MM.1S (cell line): Measurements from ENCODE around the gene TEFM.
"Not testable (repeated sequence)": the region's sequence is repeated elsewhere in the genome, so short reads cannot be mapped to it uniquely, and the experiment has no call there.

ENCODE experiments used
- DNase-seq: peaks from one replicate; pipeline ENCODE4 v3.0.0-alpha.2; 2015
- H2AFZ ChIP-seq: fragments of 300-600 bp; sonication (generic); 2 replicates; pipeline ENCODE4 v1.6.0; 2016; ENCODE audit warnings: antibody characterized with exemption, low read length
- H3F3A ChIP-seq: fragments of 300-600 bp; sonication (generic); 2 replicates; pipeline ENCODE4 v1.6.1; 2016; ENCODE audit warnings: mild to moderate bottlenecking, antibody characterized with exemption, low read length, moderate library complexity, mixed read lengths; ENCODE audit not compliant: insufficient read depth
- H3K27ac ChIP-seq: fragments of 300-600 bp; sonication (generic); 2 replicates; pipeline ENCODE4 v1.5.1; 2016; ENCODE audit warnings: mild to moderate bottlenecking, low read length
- H3K27me3 ChIP-seq: fragments of 300-600 bp; sonication (generic); replicated peaks from 2 replicates; pipeline ENCODE4 v1.6.0; 2016; ENCODE audit warnings: low read length; ENCODE audit not compliant: insufficient read depth
- H3K36me3 ChIP-seq: fragments of 300-600 bp; sonication (generic); replicated peaks from 2 replicates; pipeline ENCODE4 v1.6.1; 2016; ENCODE audit warnings: mild to moderate bottlenecking, low read length, mixed read lengths; ENCODE audit not compliant: insufficient read depth
- H3K4me1 ChIP-seq: fragments of 300-600 bp; sonication (generic); 2 replicates; pipeline ENCODE4 v1.6.1; 2016; ENCODE audit warnings: low read length, mixed read lengths
- H3K4me2 ChIP-seq: fragments of 300-600 bp; sonication (generic); 2 replicates; pipeline ENCODE4 v1.6.0; 2016; ENCODE audit warnings: low read depth, low read length
- H3K4me3 ChIP-seq: fragments of 300-600 bp; sonication (generic); 2 replicates; pipeline ENCODE4 v1.5.1; 2016; ENCODE audit warnings: low read length, mixed read lengths
- H3K79me2 ChIP-seq: fragments of 300-600 bp; sonication (generic); 2 replicates; pipeline ENCODE4 v1.6.1; 2016; ENCODE audit warnings: mixed run types, low read length, mixed read lengths
- H3K9ac ChIP-seq: fragments of 300-600 bp; sonication (generic); 2 replicates; pipeline ENCODE4 v1.6.1; 2016; ENCODE audit warnings: low read length, mixed read lengths
- H3K9me2 ChIP-seq: fragments of 300-600 bp; sonication (generic); replicated peaks from 2 replicates; pipeline ENCODE4 v1.6.1; 2016; ENCODE audit warnings: mild to moderate bottlenecking, low read length, mixed read lengths; ENCODE audit not compliant: insufficient read depth
- H3K9me3 ChIP-seq: fragments of 300-600 bp; sonication (generic); replicated peaks from 2 replicates; pipeline ENCODE4 v1.6.1; 2016; ENCODE audit warnings: mild to moderate bottlenecking, low read length, mixed read lengths; ENCODE audit not compliant: insufficient read depth
- H4K20me1 ChIP-seq: fragments of 300-600 bp; sonication (generic); 2 replicates; pipeline ENCODE4 v1.6.1; 2016; ENCODE audit warnings: mild to moderate bottlenecking, low read length, moderate library complexity, mixed read lengths; ENCODE audit not compliant: insufficient read depth
- CTCF ChIP-seq: fragments of 300-600 bp; sonication (generic); IDR thresholded peaks from 2 replicates; pipeline ENCODE4 v1.5.1; 2016; ENCODE audit warnings: antibody characterized with exemption, low read length, mixed read lengths
- EZH2 ChIP-seq: fragments of 300-600 bp; sonication (generic); optimal IDR thresholded peaks from 2 replicates; pipeline ENCODE3; 2017; ENCODE audit warnings: low read depth, mild to moderate bottlenecking, antibody characterized with exemption, low read length, mixed read lengths
- EZH2phosphoT487 ChIP-seq: fragments of 300-600 bp; sonication (generic); IDR thresholded peaks from 2 replicates; pipeline ENCODE4 v1.6.1; 2018; ENCODE audit warnings: antibody characterized with exemption, low read length

The TEFM gene

GRCh38 chr17:30917050-30917449, 11.0 kb upstream of the TEFM start:
- no peaks in the 10 kb centered on the region for H3K79me2 ChIP-seq
- H2AFZ ChIP-seq = no peak overlapping the region
- H3K4me3 ChIP-seq = no peak overlapping the region
- TF ChIP-seq EZH2phosphoT487 = no peak
- TF ChIP-seq EZH2 = no peak
- TF ChIP-seq CTCF = no peak
- DNase-seq = no peak
- no peak overlapping the region for H3K27ac ChIP-seq
- H4K20me1 ChIP-seq = no peaks in the 10 kb centered on the region
- H3K9me3 ChIP-seq = no peaks in the 10 kb centered on the region
- no peak overlapping the region for H3K4me2 ChIP-seq
- peaks cover under 1% of the 10 kb centered on the region; the same call in 1 of the 2 replicates for H3K27me3 ChIP-seq
- no peaks in the 10 kb centered on the region for H3F3A ChIP-seq
- H3K9me2 ChIP-seq = no peaks in the 10 kb centered on the region
- no peaks in the 10 kb centered on the region for H3K36me3 ChIP-seq
- 0 out of 2 replicates have a peak, but pooled peaks cover 5% of the 10 kb centered on the region for H3K4me1 ChIP-seq
- no peak overlapping the region for H3K9ac ChIP-seq

- H3K36me3 ChIP-seq = no peaks in the 10 kb centered on the region
- no peaks in the 10 kb centered on the region for H4K20me1 ChIP-seq
- H3K4me1 ChIP-seq = 0 out of 2 replicates have a peak, but pooled peaks cover 1% of the 10 kb centered on the region
- H3K9me2 ChIP-seq = no peaks in the 10 kb centered on the region
- DNase-seq = no peak
- no peak overlapping the region for H2AFZ ChIP-seq
- no peaks in the 10 kb centered on the region for H3F3A ChIP-seq
- H3K9ac ChIP-seq = no peak overlapping the region
- H3K27ac ChIP-seq = no peak overlapping the region
- H3K27me3 ChIP-seq = no peaks in the 10 kb centered on the region
- no peak overlapping the region for H3K4me2 ChIP-seq
- no peaks in the 10 kb centered on the region for H3K79me2 ChIP-seq
- no peak for TF ChIP-seq EZH2phosphoT487
- no peak for TF ChIP-seq EZH2
- TF ChIP-seq CTCF = no peak
- no peaks in the 10 kb centered on the region for H3K9me3 ChIP-seq
- no peak overlapping the region for H3K4me3 ChIP-seq
These were observed 10.0 kb upstream of the TEFM start for GRCh38 chr17:30915833-30916611.

- Histone ChIP-seq H3K4me2 (no peak overlapping the region), H3K9ac (no peak overlapping the region), H3K79me2 (no peaks in the 10 kb centered on the region), H3K9me3 (no peaks in the 10 kb centered on the region), H3K36me3 (no peaks in the 10 kb centered on the region), H3K9me2 (no peaks in the 10 kb centered on the region), H3K27me3 (no peaks in the 10 kb centered on the region), H2AFZ (no peak overlapping the region), H3K4me3 (no peak overlapping the region), H3F3A (peaks cover 6% of the 10 kb centered on the region), H3K4me1 (no peaks in the 10 kb centered on the region), H4K20me1 (no peaks in the 10 kb centered on the region), H3K27ac (no peak overlapping the region)
- TF ChIP-seq CTCF (no peak), EZH2phosphoT487 (no peak), EZH2 (no peak)
- DNase-seq = no peak
These were observed 7.9 kb upstream of the TEFM start for GRCh38 chr17:30913955-30914354.

- not testable (repeated sequence) for H3K36me3 ChIP-seq, DNase-seq, H3K9me3 ChIP-seq, H3K9me2 ChIP-seq, H3K4me1 ChIP-seq, H3K4me3 ChIP-seq, H3K9ac ChIP-seq, H3K27ac ChIP-seq, H2AFZ ChIP-seq, H3K27me3 ChIP-seq, H3K4me2 ChIP-seq, H4K20me1 ChIP-seq
- Histone ChIP-seq H3F3A (peaks cover 13% of the 10 kb centered on the region), H3K79me2 (peaks cover 16% of the 10 kb centered on the region)
These were observed 4.1 kb upstream of the TEFM start for GRCh38 chr17:30910151-30910550.
